ENCODE data around the gene GNG12. TPM values are rescaled to one million over a fixed set of nuclear protein-coding genes. Genes with fewer than 3 reads are reported as not detected.
A peak's percentile ranks its signal among the peaks of the same experiment; 100 is the strongest.

Gene GNG12
- polyA plus RNA-seq, 2 donors, result 21.8 to 38.8 TPM

GRCh38 chr1:67683316-67683715, 150.0 kb downstream of the GNG12 start:
- Histone ChIP-seq H3K36me3 (ENCODE audit: control insufficient read depth in 2 of 2, insufficient read depth in 2 of 2, low read length in 1 of 2) (no peaks in the 10 kb centered on the region), H3K9me3 (ENCODE audit: control insufficient read depth in 2 of 2, insufficient read depth in 1 of 2, low read depth in 1 of 2, low read length in 1 of 2) (no peaks in the 10 kb centered on the region), H3K4me3 (ENCODE audit: low read depth in 1 of 2, low read length in 2 of 2) (no peak overlapping the region), H3K4me1 (ENCODE audit: control insufficient read depth in 2 of 2, insufficient read depth in 2 of 2, low read length in 1 of 2) (no peaks in the 10 kb centered on the region), H3K27ac (ENCODE audit: low read depth in 2 of 2, low read length in 1 of 2) (peak overlapping the region in 1 of 2 donors; percentile 59), H3K27me3 (ENCODE audit: control insufficient read depth in 1 of 2, insufficient read depth in 2 of 2, low read length in 2 of 2) (no peaks in the 10 kb centered on the region)
- WGBS, 2 donors, result 27 to 29% methylated on average over 3 of the region's 3 CpGs

- Histone ChIP-seq H3K4me1 (ENCODE audit: control insufficient read depth in 2 of 2, insufficient read depth in 2 of 2, low read length in 1 of 2) (no peaks in the 10 kb centered on the region), H3K4me3 (ENCODE audit: low read depth in 1 of 2, low read length in 2 of 2) (no peak overlapping the region), H3K36me3 (ENCODE audit: control insufficient read depth in 2 of 2, insufficient read depth in 2 of 2, low read length in 1 of 2) (no peaks in the 10 kb centered on the region), H3K27ac (ENCODE audit: low read depth in 2 of 2, low read length in 1 of 2) (peak overlapping the region in 1 of 2 donors; percentile 59), H3K9me3 (ENCODE audit: control insufficient read depth in 2 of 2, insufficient read depth in 1 of 2, low read depth in 1 of 2, low read length in 1 of 2) (no peaks in the 10 kb centered on the region), H3K27me3 (ENCODE audit: control insufficient read depth in 1 of 2, insufficient read depth in 2 of 2, low read length in 2 of 2) (no peaks in the 10 kb centered on the region)
- WGBS, 2 donors, result 23 to 44% methylated on average over 3 of the region's 3 CpGs
These were observed 150.5 kb downstream of the GNG12 start for GRCh38 chr1:67682659-67683197.

GRCh38 chr1:67680486-67680885, 152.8 kb downstream of the GNG12 start:
- H3K4me3 ChIP-seq (ENCODE audit: low read depth in 1 of 2, low read length in 2 of 2), result no peak overlapping the region
- no peaks in the 10 kb centered on the region for H3K27me3 ChIP-seq (ENCODE audit: control insufficient read depth in 1 of 2, insufficient read depth in 2 of 2, low read length in 2 of 2)
- no peak overlapping the region for H3K27ac ChIP-seq (ENCODE audit: low read depth in 2 of 2, low read length in 1 of 2)
- no peaks in the 10 kb centered on the region for H3K4me1 ChIP-seq (ENCODE audit: control insufficient read depth in 2 of 2, insufficient read depth in 2 of 2, low read length in 1 of 2)
- WGBS, 2 donors, result 97 to 98% methylated on average over 2 of the region's 2 CpGs
- H3K9me3 ChIP-seq (ENCODE audit: control insufficient read depth in 2 of 2, insufficient read depth in 1 of 2, low read depth in 1 of 2, low read length in 1 of 2), result no peaks in the 10 kb centered on the region
- H3K36me3 ChIP-seq (ENCODE audit: control insufficient read depth in 2 of 2, insufficient read depth in 2 of 2, low read length in 1 of 2), result no peaks in the 10 kb centered on the region

GRCh38 chr1:67679691-67680090, 153.6 kb downstream of the GNG12 start:
- Histone ChIP-seq H3K27me3 (ENCODE audit: control insufficient read depth in 1 of 2, insufficient read depth in 2 of 2, low read length in 2 of 2) (no peaks in the 10 kb centered on the region), H3K9me3 (ENCODE audit: control insufficient read depth in 2 of 2, insufficient read depth in 1 of 2, low read depth in 1 of 2, low read length in 1 of 2) (no peaks in the 10 kb centered on the region), H3K27ac (ENCODE audit: low read depth in 2 of 2, low read length in 1 of 2) (no peak overlapping the region), H3K4me1 (ENCODE audit: control insufficient read depth in 2 of 2, insufficient read depth in 2 of 2, low read length in 1 of 2) (no peaks in the 10 kb centered on the region), H3K4me3 (ENCODE audit: low read depth in 1 of 2, low read length in 2 of 2) (no peak overlapping the region), H3K36me3 (ENCODE audit: control insufficient read depth in 2 of 2, insufficient read depth in 2 of 2, low read length in 1 of 2) (no peaks in the 10 kb centered on the region)

GRCh38 chr1:67677930-67678329, 155.3 kb downstream of the GNG12 start:
- Histone ChIP-seq H3K4me3 (ENCODE audit: low read depth in 1 of 2, low read length in 2 of 2) (no peak overlapping the region), H3K4me1 (ENCODE audit: control insufficient read depth in 2 of 2, insufficient read depth in 2 of 2, low read length in 1 of 2) (no peaks in the 10 kb centered on the region), H3K9me3 (ENCODE audit: control insufficient read depth in 2 of 2, insufficient read depth in 1 of 2, low read depth in 1 of 2, low read length in 1 of 2) (no peaks in the 10 kb centered on the region), H3K36me3 (ENCODE audit: control insufficient read depth in 2 of 2, insufficient read depth in 2 of 2, low read length in 1 of 2) (no peaks in the 10 kb centered on the region), H3K27ac (ENCODE audit: low read depth in 2 of 2, low read length in 1 of 2) (no peak overlapping the region), H3K27me3 (ENCODE audit: control insufficient read depth in 1 of 2, insufficient read depth in 2 of 2, low read length in 2 of 2) (no peaks in the 10 kb centered on the region)
- 77 to 84% methylated on average over 2 of the region's 2 CpGs for WGBS, 2 donors

GRCh38 chr1:67677408-67677807, 155.9 kb downstream of the GNG12 start:
- Histone ChIP-seq H3K4me3 (ENCODE audit: low read depth in 1 of 2, low read length in 2 of 2) (no peak overlapping the region), H3K27ac (ENCODE audit: low read depth in 2 of 2, low read length in 1 of 2) (no peak overlapping the region), H3K27me3 (ENCODE audit: control insufficient read depth in 1 of 2, insufficient read depth in 2 of 2, low read length in 2 of 2) (no peaks in the 10 kb centered on the region), H3K36me3 (ENCODE audit: control insufficient read depth in 2 of 2, insufficient read depth in 2 of 2, low read length in 1 of 2) (no peaks in the 10 kb centered on the region), H3K9me3 (ENCODE audit: control insufficient read depth in 2 of 2, insufficient read depth in 1 of 2, low read depth in 1 of 2, low read length in 1 of 2) (no peaks in the 10 kb centered on the region), H3K4me1 (ENCODE audit: control insufficient read depth in 2 of 2, insufficient read depth in 2 of 2, low read length in 1 of 2) (no peaks in the 10 kb centered on the region)
- WGBS, 2 donors, result 96 to 97% methylated on average over 2 of the region's 2 CpGs

- no peaks in the 10 kb centered on the region for H3K36me3 ChIP-seq (ENCODE audit: control insufficient read depth in 2 of 2, insufficient read depth in 2 of 2, low read length in 1 of 2)
- 68% methylated on average over 2 of the region's 2 CpGs for WGBS, 2 donors
- no peaks in the 10 kb centered on the region for H3K9me3 ChIP-seq (ENCODE audit: control insufficient read depth in 2 of 2, insufficient read depth in 1 of 2, low read depth in 1 of 2, low read length in 1 of 2)
- H3K4me1 ChIP-seq (ENCODE audit: control insufficient read depth in 2 of 2, insufficient read depth in 2 of 2, low read length in 1 of 2), result no peaks in the 10 kb centered on the region
- no peak overlapping the region for H3K27ac ChIP-seq (ENCODE audit: low read depth in 2 of 2, low read length in 1 of 2)
- H3K4me3 ChIP-seq (ENCODE audit: low read depth in 1 of 2, low read length in 2 of 2), result no peak overlapping the region
- no peaks in the 10 kb centered on the region for H3K27me3 ChIP-seq (ENCODE audit: control insufficient read depth in 1 of 2, insufficient read depth in 2 of 2, low read length in 2 of 2)
These were observed 156.3 kb downstream of the GNG12 start for GRCh38 chr1:67676946-67677345.

- Histone ChIP-seq H3K27ac (ENCODE audit: low read depth in 2 of 2, low read length in 1 of 2) (no peak overlapping the region), H3K4me1 (ENCODE audit: control insufficient read depth in 2 of 2, insufficient read depth in 2 of 2, low read length in 1 of 2) (no peaks in the 10 kb centered on the region), H3K4me3 (ENCODE audit: low read depth in 1 of 2, low read length in 2 of 2) (no peak overlapping the region), H3K9me3 (ENCODE audit: control insufficient read depth in 2 of 2, insufficient read depth in 1 of 2, low read depth in 1 of 2, low read length in 1 of 2) (no peaks in the 10 kb centered on the region), H3K27me3 (ENCODE audit: control insufficient read depth in 1 of 2, insufficient read depth in 2 of 2, low read length in 2 of 2) (no peaks in the 10 kb centered on the region), H3K36me3 (ENCODE audit: control insufficient read depth in 2 of 2, insufficient read depth in 2 of 2, low read length in 1 of 2) (no peaks in the 10 kb centered on the region)
- 91 to 94% methylated on average over 2 of the region's 2 CpGs for WGBS, 2 donors
These were observed 157.0 kb downstream of the GNG12 start for GRCh38 chr1:67676287-67676686.

GRCh38 chr1:67675800-67676199, 157.5 kb downstream of the GNG12 start:
- 84% methylated on average over 2 of the region's 2 CpGs for WGBS, 2 donors
- H3K4me3 ChIP-seq (ENCODE audit: low read depth in 1 of 2, low read length in 2 of 2), result no peak overlapping the region
- no peaks in the 10 kb centered on the region for H3K4me1 ChIP-seq (ENCODE audit: control insufficient read depth in 2 of 2, insufficient read depth in 2 of 2, low read length in 1 of 2)
- no peak overlapping the region for H3K27ac ChIP-seq (ENCODE audit: low read depth in 2 of 2, low read length in 1 of 2)
- H3K9me3 ChIP-seq (ENCODE audit: control insufficient read depth in 2 of 2, insufficient read depth in 1 of 2, low read depth in 1 of 2, low read length in 1 of 2), result no peaks in the 10 kb centered on the region
- no peaks in the 10 kb centered on the region for H3K36me3 ChIP-seq (ENCODE audit: control insufficient read depth in 2 of 2, insufficient read depth in 2 of 2, low read length in 1 of 2)
- H3K27me3 ChIP-seq (ENCODE audit: control insufficient read depth in 1 of 2, insufficient read depth in 2 of 2, low read length in 2 of 2), result no peaks in the 10 kb centered on the region

- H3K27me3 ChIP-seq (ENCODE audit: control insufficient read depth in 1 of 2, insufficient read depth in 2 of 2, low read length in 2 of 2), result no peaks in the 10 kb centered on the region
- H3K4me3 ChIP-seq (ENCODE audit: low read depth in 1 of 2, low read length in 2 of 2), result no peak overlapping the region
- H3K4me1 ChIP-seq (ENCODE audit: control insufficient read depth in 2 of 2, insufficient read depth in 2 of 2, low read length in 1 of 2), result no peaks in the 10 kb centered on the region
- H3K9me3 ChIP-seq (ENCODE audit: control insufficient read depth in 2 of 2, insufficient read depth in 1 of 2, low read depth in 1 of 2, low read length in 1 of 2), result no peaks in the 10 kb centered on the region
- H3K36me3 ChIP-seq (ENCODE audit: control insufficient read depth in 2 of 2, insufficient read depth in 2 of 2, low read length in 1 of 2), result no peaks in the 10 kb centered on the region
- H3K27ac ChIP-seq (ENCODE audit: low read depth in 2 of 2, low read length in 1 of 2), result no peak overlapping the region
- WGBS, 2 donors, result 21 to 22% methylated on average over 4 of the region's 4 CpGs
These were observed 158.8 kb downstream of the GNG12 start for GRCh38 chr1:67674260-67675011.

Data from esophagus (tissue), 2 donors.